AG10803 (cell line): ENCODE results near the gene COX10.
"Not testable (repeated sequence)": the region's sequence is repeated elsewhere in the genome, so short reads cannot be mapped to it uniquely, and the experiment has no call there.

Source experiments
- DNase-seq: peaks from one replicate; pipeline ENCODE4 v3.0.0; 2010; ENCODE audit warnings: low read depth
- H3K4me3 ChIP-seq: 2 replicates; pipeline ENCODE4 v1.5.1; 2011; ENCODE audit warnings: mild to moderate bottlenecking, low read length, control low read depth
- TF ChIP-seq, protein P1 (sequence below): conservative IDR thresholded peaks from 2 replicates; pipeline ENCODE4 v1.5.1; 2011; ENCODE audit warnings: mild to moderate bottlenecking, low read length, control low read depth, inconsistent platforms

Gene COX10

GRCh38 chr17:14069251-14070021 lies at the start of gene COX10:
Gene COX10, plus strand, starts transcription at chr17:14069504. Its CDS starts 102 bp downstream, at chr17:14069606.
- TF ChIP-seq, protein P1, sequence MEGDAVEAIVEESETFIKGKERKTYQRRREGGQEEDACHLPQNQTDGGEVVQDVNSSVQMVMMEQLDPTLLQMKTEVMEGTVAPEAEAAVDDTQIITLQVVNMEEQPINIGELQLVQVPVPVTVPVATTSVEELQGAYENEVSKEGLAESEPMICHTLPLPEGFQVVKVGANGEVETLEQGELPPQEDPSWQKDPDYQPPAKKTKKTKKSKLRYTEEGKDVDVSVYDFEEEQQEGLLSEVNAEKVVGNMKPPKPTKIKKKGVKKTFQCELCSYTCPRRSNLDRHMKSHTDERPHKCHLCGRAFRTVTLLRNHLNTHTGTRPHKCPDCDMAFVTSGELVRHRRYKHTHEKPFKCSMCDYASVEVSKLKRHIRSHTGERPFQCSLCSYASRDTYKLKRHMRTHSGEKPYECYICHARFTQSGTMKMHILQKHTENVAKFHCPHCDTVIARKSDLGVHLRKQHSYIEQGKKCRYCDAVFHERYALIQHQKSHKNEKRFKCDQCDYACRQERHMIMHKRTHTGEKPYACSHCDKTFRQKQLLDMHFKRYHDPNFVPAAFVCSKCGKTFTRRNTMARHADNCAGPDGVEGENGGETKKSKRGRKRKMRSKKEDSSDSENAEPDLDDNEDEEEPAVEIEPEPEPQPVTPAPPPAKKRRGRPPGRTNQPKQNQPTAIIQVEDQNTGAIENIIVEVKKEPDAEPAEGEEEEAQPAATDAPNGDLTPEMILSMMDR: no peak
- DNase-seq: peak; percentile 75
- peak within 1 kb of the TSS; percentile 96 for H3K4me3 ChIP-seq

- not testable (repeated sequence) for H3K4me3 ChIP-seq, DNase-seq
Measured at GRCh38 chr17:14021651-14022294, 47.5 kb upstream of the COX10 start.

DNA sequence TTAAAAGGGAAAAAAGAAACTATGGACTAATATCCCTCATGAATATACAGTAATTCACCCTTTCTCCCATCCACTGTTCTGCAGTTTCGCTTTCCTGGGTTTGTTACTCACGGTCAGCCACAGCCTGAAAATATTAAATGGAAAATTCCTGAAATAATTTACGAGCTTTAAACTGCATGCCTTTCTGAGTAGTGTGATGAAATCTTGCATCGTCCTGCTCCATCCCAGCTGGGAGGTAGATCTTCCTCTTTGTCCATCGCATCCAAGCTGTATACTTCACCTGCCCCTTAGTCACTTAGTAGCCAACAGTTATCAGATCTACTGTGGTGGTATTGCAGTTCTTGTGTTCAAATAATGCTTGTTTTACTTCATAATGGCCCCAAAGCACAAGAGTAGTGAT lies 39.5 kb upstream of the COX10 start:
- peak; percentile 22 for DNase-seq
- H3K4me3 ChIP-seq: not testable (repeated sequence)

DNA sequence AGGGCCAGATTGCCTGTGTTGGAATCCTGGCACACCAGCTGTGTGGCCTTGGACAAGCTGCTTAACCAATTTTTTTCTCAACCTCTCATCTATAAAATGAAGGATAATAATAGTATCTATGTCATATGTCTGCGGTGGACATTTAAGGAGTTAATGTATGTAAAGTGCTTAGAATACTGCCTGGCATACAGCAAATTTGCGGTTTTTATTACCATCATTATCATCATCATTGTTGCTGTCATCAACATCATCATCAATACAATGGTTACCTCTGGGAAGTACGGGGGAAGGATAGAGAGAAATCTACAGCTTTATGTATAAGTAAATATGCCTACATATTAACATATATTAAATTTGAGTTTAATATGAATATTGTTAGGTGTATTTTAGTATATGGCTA lies 37.1 kb upstream of the COX10 start:
- H3K4me3 ChIP-seq: no peak overlapping the region
- no peak for DNase-seq
- TF ChIP-seq, protein P1: no peak

DNA sequence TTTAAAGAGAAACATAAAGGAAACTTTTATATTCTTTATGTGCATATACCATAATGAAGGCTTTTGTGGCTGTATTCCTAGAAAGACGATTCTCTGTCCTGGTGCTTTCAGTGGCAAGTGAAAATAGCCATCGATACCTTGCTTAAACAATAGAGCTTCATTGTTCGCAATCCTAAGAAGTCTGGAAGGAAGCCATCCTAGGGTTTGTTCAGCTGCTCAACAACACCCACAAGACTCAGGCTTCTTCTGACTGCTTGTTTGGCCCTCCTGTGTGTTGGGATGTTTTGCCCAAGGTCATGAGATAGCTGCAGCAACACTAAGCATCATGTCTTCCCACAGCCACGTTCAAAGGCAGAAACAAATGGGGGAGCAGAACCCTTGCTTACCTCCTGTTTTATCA lies 36.1 kb upstream of the COX10 start:
- no peak overlapping the region for H3K4me3 ChIP-seq
- TF ChIP-seq, protein P1: no peak
- DNase-seq: no peak

DNA sequence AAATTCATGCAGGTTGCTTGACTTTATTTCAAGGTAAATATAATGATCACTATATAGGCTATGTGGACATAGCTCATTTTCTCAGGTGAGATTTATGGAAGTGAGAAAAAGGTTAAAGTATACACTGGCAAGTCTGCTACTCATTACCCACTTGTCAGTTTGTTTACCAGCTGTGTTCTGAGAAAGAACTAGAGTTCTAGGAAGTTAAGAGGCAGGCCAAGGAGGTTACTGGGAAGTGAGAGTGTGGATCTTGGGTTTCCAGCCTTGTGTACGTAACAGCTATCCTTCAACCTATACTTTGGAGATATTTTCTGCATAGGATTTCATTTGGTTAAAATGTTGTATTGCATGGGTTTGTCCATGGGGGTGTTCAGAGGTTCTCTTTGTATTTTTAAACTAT lies 31.9 kb upstream of the COX10 start:
- DNase-seq: no peak
- H3K4me3 ChIP-seq: no peak overlapping the region
- TF ChIP-seq, protein P1: no peak

DNA sequence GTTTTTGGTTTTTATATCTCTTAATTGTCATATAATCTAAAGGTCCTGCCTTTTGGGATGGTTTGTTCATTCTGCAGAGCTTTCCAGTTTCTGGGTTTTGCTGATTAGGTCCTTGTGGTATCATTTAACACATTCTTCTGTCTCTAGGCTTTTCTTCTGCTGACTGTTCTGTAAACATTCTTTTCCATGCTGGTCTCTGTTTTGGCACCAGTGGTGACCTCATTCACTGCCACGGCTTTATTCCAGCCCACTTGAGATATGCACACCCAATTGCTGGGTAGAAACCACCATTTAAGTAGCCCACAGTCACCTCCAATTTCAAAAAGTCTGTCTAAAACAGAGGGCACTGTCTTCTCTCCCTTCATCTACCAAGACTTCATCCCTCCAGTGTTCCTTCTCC lies 31.1 kb upstream of the COX10 start:
- H3K4me3 ChIP-seq: no peak overlapping the region
- TF ChIP-seq, protein P1: no peak
- DNase-seq: peak; percentile 72

DNA sequence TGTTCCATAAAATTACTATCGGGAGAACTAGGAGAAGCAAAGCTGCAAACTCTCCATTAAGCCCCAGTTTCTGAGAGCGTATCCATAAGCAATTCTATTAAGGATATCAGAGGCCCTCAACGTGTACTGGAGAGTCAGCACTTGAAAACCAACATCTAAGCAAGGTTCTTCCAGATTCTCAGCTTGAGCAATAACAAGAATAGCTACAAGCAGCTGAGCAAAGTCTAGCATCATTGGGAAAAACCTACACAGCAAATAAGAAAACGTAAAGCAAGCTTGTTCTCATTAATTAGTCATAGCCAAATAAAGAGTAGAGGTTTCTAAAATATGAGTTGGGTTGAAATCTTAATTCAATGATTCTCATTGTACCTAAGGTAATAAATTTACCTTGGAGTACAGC lies 26.9 kb upstream of the COX10 start:
- TF ChIP-seq, protein P1: no peak
- DNase-seq: no peak
- no peak overlapping the region for H3K4me3 ChIP-seq
